Sigmoid colon (tissue), 4 donors: ENCODE data around the gene SUV39H2.

Experiments used
- CTCF ChIP-seq, 4 experiments: fragments of 450-650 bp in 3 of 4; fragments of 200-600 bp in 1 of 4; IDR thresholded peaks; one replicate each; pipeline ENCODE4 v1.5.1; 2016 to 2019; ENCODE audit warnings: antibody characterized with exemption in 4 of 4, mild to moderate bottlenecking in 3 of 4, moderate library complexity in 2 of 4
- EP300 ChIP-seq, 4 donors: sonication (generic); formaldehyde crosslinking; IDR thresholded peaks; one replicate each; pipeline ENCODE4 v1.6.1; 2017; ENCODE audit warnings: antibody characterized with exemption in 4 of 4
- POLR2A ChIP-seq, 2 donors: fragments of 450-650 bp; IDR thresholded peaks; one replicate each; pipeline ENCODE4 v1.6.1; 2016; ENCODE audit warnings: antibody characterized with exemption in 2 of 2, mild to moderate bottlenecking in 2 of 2, moderate library complexity in 2 of 2
- POLR2AphosphoS5 ChIP-seq, 4 donors: sonication (generic); formaldehyde crosslinking; IDR thresholded peaks; one replicate each; pipeline ENCODE4 v1.6.1; 2017; ENCODE audit warnings: antibody characterized with exemption in 4 of 4

GRCh38 chr10:14917827-14918226, 39.2 kb downstream of the SUV39H2 start:
- TF ChIP-seq CTCF (IDR thresholded peaks at IDR 0.05) = no peak
- no peak for TF ChIP-seq POLR2A (IDR thresholded peaks at IDR 0.05)
- TF ChIP-seq EP300 (IDR thresholded peaks at IDR 0.05) = no peak
- TF ChIP-seq POLR2AphosphoS5 (IDR thresholded peaks at IDR 0.05) = no peak
